Gastroesophageal sphincter (tissue), 4 donors: ENCODE data around the gene GSC2. TPM values are rescaled to one million over a fixed set of nuclear protein-coding genes. Genes with fewer than 3 reads are reported as not detected.

Source experiments
- ATAC-seq: fragments of 150-250 bp; one replicate; pipeline ENCODE4 v1.9.1; 2016; ENCODE audit warnings: mild to moderate bottlenecking, moderate library complexity
- H3K27ac ChIP-seq, 4 donors: fragments of 200-600 bp; sonication (generic) in 3 of 4; 1 replicate in 3 of 4; 2 replicates in 1 of 4; pipeline ENCODE4 v1.5.1; 2016 to 2019
- H3K27me3 ChIP-seq: fragments of 200-600 bp; sonication (generic); one replicate; pipeline ENCODE4 v1.5.1; 2019
- H3K36me3 ChIP-seq, 2 donors: fragments of 200-600 bp; sonication (generic); one replicate each; pipeline ENCODE4 v1.5.1; 2019; ENCODE audit warnings: control low read depth in 1 of 2
- H3K4me1 ChIP-seq, 3 donors: fragments of 200-600 bp; sonication (generic); 1 replicate in 2 of 3; 2 replicates in 1 of 3; pipeline ENCODE4 v1.5.1; 2016 to 2019; ENCODE audit warnings: control low read depth in 2 of 3
- H3K4me3 ChIP-seq, 2 donors: fragments of 200-600 bp; sonication (generic); one replicate each; pipeline ENCODE4 v1.5.1; 2019; ENCODE audit warnings: mild to moderate bottlenecking in 1 of 2, moderate library complexity in 1 of 2
- H3K9me3 ChIP-seq, 3 donors: fragments of 200-600 bp; sonication (generic); one replicate each; pipeline ENCODE4 v1.5.1; 2017 to 2019; ENCODE audit warnings: control low read depth in 2 of 3
- EP300 ChIP-seq: sonication (generic); formaldehyde crosslinking; IDR thresholded peaks from one replicate; pipeline ENCODE4 v1.6.1; 2017; ENCODE audit warnings: antibody characterized with exemption, mild to moderate bottlenecking
- POLR2A ChIP-seq, 2 donors: fragments of 450-650 bp; IDR thresholded peaks; one replicate each; pipeline ENCODE4 v1.6.1; 2017; ENCODE audit warnings: antibody characterized with exemption in 2 of 2, mild to moderate bottlenecking in 2 of 2, moderate library complexity in 1 of 2
- POLR2AphosphoS5 ChIP-seq: sonication (generic); formaldehyde crosslinking; IDR thresholded peaks from one replicate; pipeline ENCODE4 v1.6.1; 2017; ENCODE audit warnings: antibody characterized with exemption
- WGBS, 2 donors: methylation state at CpG; one replicate each; pipeline ENCODE4 v1.1.5; 2018; ENCODE audit warnings: low coverage in 1 of 2; 5-methylcytosine and 5-hydroxymethylcytosine counted together
- total RNA-seq, 4 donors: library from RNA; depleted of rRNA; stranded (reverse); fragments of >200 nt; gene quantifications; one replicate each; pipeline ENCODE4 v1.1.0, GENCODE V29; 2016
- TF ChIP-seq, protein P1 (sequence below), 4 experiments: fragments of 200-600 bp in 2 of 4; fragments of 450-650 bp in 2 of 4; sonication (generic) in 1 of 4; IDR thresholded peaks; one replicate each; pipeline ENCODE4 v1.5.1; 2017 to 2019; ENCODE audit warnings: antibody characterized with exemption in 4 of 4, mild to moderate bottlenecking in 2 of 4, moderate library complexity in 2 of 4

GSC2 gene
- total RNA-seq, 4 donors from 2014 or later, result not detected

DNA sequence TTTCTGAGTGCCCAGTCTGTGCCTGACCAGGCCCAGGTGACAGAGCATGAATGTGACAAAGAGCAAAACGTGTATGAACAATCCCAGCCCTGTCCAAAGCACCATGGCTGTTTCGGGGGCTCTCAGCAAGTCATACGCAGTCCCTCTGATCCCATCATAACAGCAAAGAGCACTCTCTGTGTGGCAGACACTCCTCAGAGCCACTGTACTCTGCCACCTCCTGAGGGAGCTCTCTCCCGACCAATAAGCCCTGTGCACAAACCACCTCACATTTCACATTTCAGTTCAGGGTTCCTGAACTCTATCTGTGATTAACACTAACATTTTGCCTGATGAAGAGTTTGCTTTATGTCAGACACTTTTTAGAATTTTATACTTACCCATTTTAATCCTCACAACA, 34.5 kb downstream of the GSC2 start:
- TF ChIP-seq EP300, result no peak
- TF ChIP-seq, protein P1, sequence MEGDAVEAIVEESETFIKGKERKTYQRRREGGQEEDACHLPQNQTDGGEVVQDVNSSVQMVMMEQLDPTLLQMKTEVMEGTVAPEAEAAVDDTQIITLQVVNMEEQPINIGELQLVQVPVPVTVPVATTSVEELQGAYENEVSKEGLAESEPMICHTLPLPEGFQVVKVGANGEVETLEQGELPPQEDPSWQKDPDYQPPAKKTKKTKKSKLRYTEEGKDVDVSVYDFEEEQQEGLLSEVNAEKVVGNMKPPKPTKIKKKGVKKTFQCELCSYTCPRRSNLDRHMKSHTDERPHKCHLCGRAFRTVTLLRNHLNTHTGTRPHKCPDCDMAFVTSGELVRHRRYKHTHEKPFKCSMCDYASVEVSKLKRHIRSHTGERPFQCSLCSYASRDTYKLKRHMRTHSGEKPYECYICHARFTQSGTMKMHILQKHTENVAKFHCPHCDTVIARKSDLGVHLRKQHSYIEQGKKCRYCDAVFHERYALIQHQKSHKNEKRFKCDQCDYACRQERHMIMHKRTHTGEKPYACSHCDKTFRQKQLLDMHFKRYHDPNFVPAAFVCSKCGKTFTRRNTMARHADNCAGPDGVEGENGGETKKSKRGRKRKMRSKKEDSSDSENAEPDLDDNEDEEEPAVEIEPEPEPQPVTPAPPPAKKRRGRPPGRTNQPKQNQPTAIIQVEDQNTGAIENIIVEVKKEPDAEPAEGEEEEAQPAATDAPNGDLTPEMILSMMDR (IDR thresholded peaks at IDR 0.05), result no peak
- TF ChIP-seq POLR2AphosphoS5, result no peak
- no peak for TF ChIP-seq POLR2A (IDR thresholded peaks at IDR 0.05)
- ATAC-seq, result no peak
- Histone ChIP-seq H3K9me3 (no peaks in the 10 kb centered on the region), H3K4me3 (no peak overlapping the region), H3K27ac (no peak overlapping the region), H3K27me3 (no peaks in the 10 kb centered on the region), H3K4me1 (peaks cover 0 to 89% (median 23%) of the 10 kb centered on the region in 3 donors), H3K36me3 (no peaks in the 10 kb centered on the region)
- 19 to 66% methylated on average over 2 to 4 of the region's 4 CpGs for WGBS, 2 donors

DNA sequence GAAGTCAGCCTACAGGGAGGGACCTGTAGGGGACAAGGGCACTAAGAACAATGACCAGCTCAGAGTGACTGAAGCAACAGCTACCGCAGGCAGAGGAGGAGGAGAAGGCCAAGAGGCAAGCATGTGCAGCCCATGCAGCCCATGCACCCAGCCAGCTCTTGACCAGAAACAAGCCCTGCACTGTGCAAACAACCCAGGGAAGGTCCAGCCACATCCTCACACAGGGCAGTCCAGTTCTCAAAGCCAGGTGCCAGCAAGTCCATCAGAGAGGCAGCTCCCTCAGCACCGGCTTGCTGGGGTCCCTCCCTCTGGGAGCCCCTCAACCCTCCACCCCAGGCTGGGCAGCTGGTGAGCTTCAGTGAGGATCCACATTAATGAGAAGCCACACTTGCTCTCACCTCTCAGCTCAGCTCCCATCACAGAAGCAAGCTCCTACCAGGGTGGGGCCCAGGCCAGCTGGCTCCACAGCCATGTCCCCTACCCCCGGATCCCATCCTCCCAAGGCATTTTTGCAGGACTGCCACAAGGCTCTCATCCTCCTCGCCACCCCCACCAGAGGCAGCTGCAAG, 35.0 kb downstream of the GSC2 start:
- peaks cover 0 to 89% (median 20%) of the 10 kb centered on the region in 3 donors for H3K4me1 ChIP-seq
- H3K36me3 ChIP-seq, result no peaks in the 10 kb centered on the region
- ATAC-seq, result no peak

DNA sequence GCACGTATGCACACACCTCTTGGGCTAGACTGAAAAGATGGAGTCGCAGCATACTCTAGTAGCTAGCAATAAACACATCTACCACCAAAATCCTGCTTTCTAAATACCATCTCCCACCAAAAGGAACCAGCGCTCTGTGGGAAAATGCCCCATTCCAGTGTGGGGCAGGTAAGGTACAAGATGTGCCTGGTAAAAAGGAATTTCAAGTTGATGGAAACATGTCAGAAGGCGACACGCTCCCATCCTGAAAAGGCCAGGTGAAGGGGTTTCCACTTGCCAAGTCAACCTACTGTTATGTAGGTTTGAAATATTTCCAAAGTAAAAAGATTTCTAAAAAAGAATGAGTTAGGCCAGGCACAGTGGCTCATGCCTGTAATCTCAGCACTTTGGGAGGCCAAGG, 36.7 kb downstream of the GSC2 start:
- no peaks in the 10 kb centered on the region for H3K36me3 ChIP-seq
- H3K4me1 ChIP-seq, result peaks cover 0 to 89% (median 17%) of the 10 kb centered on the region in 3 donors
- no peaks in the 10 kb centered on the region for H3K9me3 ChIP-seq
- WGBS, 2 donors, result 97 to 100% methylated on average over 3 to 5 of the region's 5 CpGs
- no peak overlapping the region for H3K4me3 ChIP-seq
- no peaks in the 10 kb centered on the region for H3K27me3 ChIP-seq
- ATAC-seq, result no peak
- no peak for TF ChIP-seq POLR2A (IDR thresholded peaks at IDR 0.05)
- no peak for TF ChIP-seq POLR2AphosphoS5
- TF ChIP-seq, protein P1 (IDR thresholded peaks at IDR 0.05), result no peak
- no peak overlapping the region for H3K27ac ChIP-seq

More for the DNA sequence above, 35.0 kb downstream of the GSC2 start:
- Histone ChIP-seq H3K27ac (no peak overlapping the region), H3K27me3 (no peaks in the 10 kb centered on the region), H3K9me3 (no peaks in the 10 kb centered on the region), H3K4me3 (no peak overlapping the region)
- TF ChIP-seq POLR2AphosphoS5 (no peak), POLR2A (IDR thresholded peaks at IDR 0.05) (no peak), EP300 (no peak)
- TF ChIP-seq, protein P1 (IDR thresholded peaks at IDR 0.05), result no peak
- WGBS, 2 donors, result 51 to 100% methylated on average over 1 to 3 of the region's 4 CpGs

DNA sequence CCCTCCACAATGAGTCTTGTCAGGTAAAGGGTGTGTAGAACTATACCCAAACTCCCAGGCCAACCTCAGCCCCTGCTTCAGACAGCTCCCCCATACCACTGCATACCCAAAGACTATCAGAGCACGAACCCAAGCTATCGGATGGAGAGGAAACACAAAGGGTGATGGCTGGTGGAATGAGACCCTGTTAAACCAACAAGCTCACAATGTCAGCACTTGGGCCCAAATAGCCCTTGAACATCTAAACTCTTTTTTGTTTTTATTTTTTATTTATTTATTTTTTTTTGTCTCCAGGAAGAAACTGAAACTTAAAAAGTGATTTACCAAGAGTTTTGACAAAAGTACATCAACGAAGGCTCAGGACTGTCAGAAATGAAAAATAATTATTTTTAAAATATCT, 38.5 kb downstream of the GSC2 start:
- TF ChIP-seq, protein P1 (IDR thresholded peaks at IDR 0.05), result no peak
- no peak for TF ChIP-seq EP300
- TF ChIP-seq POLR2A (IDR thresholded peaks at IDR 0.05), result no peak
- no peak for TF ChIP-seq POLR2AphosphoS5
- 61 to 73% methylated on average over 3 of the region's 3 CpGs for WGBS, 2 donors
- no peak for ATAC-seq
- Histone ChIP-seq H3K4me1 (peaks cover 0 to 89% (median 22%) of the 10 kb centered on the region in 3 donors), H3K4me3 (no peak overlapping the region), H3K36me3 (no peaks in the 10 kb centered on the region), H3K27me3 (no peaks in the 10 kb centered on the region), H3K9me3 (no peaks in the 10 kb centered on the region), H3K27ac (no peak overlapping the region)

DNA sequence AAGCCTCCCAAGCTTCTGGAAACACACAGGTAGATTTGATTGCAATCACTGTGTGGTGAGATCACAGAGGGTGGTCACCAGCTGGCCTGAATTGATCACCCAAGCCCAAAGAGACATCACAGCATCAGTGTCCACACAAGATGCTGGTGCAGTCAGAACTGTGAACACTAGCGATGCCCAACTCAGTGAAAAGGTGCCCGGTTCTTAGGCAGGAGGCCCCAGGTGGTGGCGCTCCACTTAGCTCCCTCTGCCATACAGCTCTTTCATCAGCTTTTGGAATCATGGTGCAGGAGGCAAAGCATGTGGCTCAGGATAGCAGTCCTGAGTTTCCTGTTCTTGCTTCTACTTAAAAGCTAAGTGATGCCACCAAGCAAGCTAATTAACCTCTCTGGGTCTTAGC, 39.0 kb downstream of the GSC2 start:
- TF ChIP-seq, protein P1 (IDR thresholded peaks at IDR 0.05), result no peak
- TF ChIP-seq EP300 (no peak), POLR2A (IDR thresholded peaks at IDR 0.05) (no peak), POLR2AphosphoS5 (no peak)
- no peaks in the 10 kb centered on the region for H3K36me3 ChIP-seq
- no peak overlapping the region for H3K27ac ChIP-seq
- H3K4me3 ChIP-seq, result no peak overlapping the region
- no peaks in the 10 kb centered on the region for H3K9me3 ChIP-seq
- H3K27me3 ChIP-seq, result no peaks in the 10 kb centered on the region
- no peak for ATAC-seq
- WGBS, 2 donors, result 80% methylated on average over 2 of the region's 3 CpGs; no CpG with 5 or more reads in 1 of the 2 donors
- H3K4me1 ChIP-seq, result peaks cover 0 to 89% (median 26%) of the 10 kb centered on the region in 3 donors
